GM12872 (cell line): ENCODE measurements around the gene TAAR1.

ENCODE experiments used
- TF ChIP-seq, protein P1 (sequence below): IDR thresholded peaks from 3 replicates; pipeline ENCODE4 v1.5.1; 2011; ENCODE audit warnings: low read depth, mild to moderate bottlenecking, low read length, moderate library complexity; ENCODE audit not compliant: insufficient read depth

The TAAR1 gene

GRCh38 chr6:132651062-132651461 lies 7.9 kb downstream of the TAAR1 start:
- TF ChIP-seq, protein P1, sequence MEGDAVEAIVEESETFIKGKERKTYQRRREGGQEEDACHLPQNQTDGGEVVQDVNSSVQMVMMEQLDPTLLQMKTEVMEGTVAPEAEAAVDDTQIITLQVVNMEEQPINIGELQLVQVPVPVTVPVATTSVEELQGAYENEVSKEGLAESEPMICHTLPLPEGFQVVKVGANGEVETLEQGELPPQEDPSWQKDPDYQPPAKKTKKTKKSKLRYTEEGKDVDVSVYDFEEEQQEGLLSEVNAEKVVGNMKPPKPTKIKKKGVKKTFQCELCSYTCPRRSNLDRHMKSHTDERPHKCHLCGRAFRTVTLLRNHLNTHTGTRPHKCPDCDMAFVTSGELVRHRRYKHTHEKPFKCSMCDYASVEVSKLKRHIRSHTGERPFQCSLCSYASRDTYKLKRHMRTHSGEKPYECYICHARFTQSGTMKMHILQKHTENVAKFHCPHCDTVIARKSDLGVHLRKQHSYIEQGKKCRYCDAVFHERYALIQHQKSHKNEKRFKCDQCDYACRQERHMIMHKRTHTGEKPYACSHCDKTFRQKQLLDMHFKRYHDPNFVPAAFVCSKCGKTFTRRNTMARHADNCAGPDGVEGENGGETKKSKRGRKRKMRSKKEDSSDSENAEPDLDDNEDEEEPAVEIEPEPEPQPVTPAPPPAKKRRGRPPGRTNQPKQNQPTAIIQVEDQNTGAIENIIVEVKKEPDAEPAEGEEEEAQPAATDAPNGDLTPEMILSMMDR = no peak

DNA sequence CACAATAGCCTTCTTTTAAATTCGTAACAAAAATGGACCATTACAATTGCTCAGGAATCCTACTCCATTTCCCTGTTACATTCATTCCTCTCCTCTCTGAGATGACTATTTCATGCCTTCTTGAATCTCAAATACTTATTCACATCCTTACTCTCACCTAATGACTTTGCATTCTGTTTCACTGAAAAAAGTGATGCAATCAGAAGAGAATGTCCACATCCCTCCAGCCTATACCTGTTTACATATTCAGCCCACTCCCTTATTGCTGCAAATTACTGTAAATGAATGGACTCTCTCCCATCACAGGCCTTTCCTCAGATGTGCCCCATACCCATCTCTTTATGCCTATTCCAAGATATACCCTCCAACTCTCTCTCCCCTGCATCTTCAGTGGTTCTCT lies 8.6 kb downstream of the TAAR1 start:
- TF ChIP-seq, protein P1 = no peak

DNA sequence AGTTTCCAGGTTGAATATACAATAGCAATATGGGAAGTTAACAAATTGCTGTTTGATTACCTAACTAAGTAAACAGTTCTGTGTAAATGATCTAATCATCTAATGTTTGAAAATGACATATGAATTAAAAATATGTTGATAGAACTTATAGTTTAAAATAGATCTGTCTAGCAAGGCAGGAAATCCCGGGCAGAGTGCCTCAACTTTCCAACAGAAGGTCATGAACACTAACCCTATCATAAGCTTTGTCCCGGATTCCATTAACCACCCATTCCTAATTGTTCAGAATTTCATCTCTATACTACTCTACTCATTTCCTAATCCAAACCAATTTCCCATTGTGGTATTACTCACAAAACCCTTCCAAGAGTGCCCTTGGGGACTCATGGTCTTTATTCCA lies 10.2 kb downstream of the TAAR1 start:
- TF ChIP-seq, protein P1 = no peak

GRCh38 chr6:132648356-132648755 lies 10.6 kb downstream of the TAAR1 start:
- TF ChIP-seq, protein P1 = no peak

DNA sequence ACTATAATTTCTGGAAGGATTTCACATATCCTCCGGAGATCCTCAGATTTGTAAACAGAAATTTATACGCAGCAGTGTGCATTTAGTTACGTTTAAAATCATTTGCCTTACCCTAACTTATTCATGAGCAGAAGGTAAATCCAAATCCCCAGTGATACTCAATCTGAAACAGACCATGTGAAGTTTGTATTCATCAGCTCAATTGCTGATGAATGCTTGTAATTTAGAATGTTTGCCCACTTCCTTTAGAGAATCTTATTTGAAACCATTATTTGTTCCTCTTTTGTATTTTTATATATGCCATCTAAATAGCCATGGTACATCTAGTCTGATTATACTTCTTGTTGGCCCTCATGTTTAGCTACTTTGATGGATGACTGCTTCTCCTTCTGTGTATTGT lies 15.4 kb downstream of the TAAR1 start:
- TF ChIP-seq, protein P1 = no peak

DNA sequence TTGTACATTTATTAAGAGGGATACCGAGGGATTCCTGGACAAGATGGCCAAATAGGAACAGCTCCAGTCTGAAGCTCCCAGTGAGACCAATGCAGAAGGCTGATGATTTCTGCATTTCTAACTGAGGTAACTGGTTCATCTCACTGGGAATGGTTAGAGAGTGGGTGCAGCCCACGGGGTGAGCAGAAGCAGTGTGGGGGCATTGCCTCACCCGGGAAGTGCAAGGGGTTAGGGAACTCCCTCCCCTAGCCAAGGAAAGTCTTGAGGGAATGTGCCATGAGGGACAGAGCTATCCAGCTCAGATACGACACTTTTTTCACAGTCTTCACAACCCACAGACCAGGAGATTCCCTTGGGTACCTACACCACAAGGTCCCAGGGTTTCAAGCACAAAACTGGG lies 24.2 kb downstream of the TAAR1 start:
- TF ChIP-seq, protein P1 = no peak

DNA sequence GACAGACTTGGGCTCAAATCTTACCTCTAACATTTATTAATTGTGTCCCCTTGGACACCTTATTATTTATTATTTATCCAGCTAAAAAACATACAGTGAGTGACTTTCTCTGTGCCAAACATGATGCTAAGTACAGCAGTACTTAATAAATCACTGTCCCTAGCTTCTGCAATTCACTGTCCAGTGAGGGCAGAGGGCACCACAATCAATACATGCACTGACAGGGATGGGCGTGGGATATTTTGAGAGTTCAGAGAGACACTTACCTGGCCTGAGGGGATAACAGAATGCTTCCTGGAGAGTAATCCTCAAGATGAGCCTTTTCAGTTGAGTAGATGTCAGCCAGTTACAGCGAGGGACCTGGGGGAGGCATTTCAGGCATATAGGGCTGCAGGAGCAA lies 25.6 kb downstream of the TAAR1 start:
- TF ChIP-seq, protein P1 = no peak

DNA sequence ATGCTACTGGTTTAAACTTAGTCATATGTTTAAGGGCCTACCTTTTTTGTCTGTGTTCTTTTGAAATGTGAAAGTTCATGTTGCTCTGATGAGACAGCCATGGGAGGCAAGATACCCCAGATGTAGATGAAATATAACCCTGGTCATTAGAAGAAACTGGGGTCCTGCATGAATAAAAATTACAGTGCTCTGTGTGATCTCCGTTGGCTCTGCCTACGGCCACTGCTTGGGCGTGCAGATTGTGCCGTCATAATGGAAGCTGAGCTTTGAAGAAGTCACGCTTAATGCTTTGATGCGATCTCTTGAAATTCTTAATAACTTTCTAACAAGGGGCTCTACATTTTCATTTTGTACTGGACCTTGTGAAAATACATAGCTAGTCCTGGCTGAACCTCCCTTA lies 34.8 kb downstream of the TAAR1 start, which contains the start of gene TAAR2:
Gene TAAR2 (minus strand): TSS at position 101 of the 400 bp plus-strand sequence. CDS start 0 bp downstream, at position 101.
- TF ChIP-seq, protein P1 = no peak
